GM12878 (cell line): ENCODE measurements around the gene LMOD3. TPM values are rescaled to one million over a fixed set of nuclear protein-coding genes. Genes with fewer than 3 reads are reported as not detected.

ENCODE experiments used
- ATAC-seq: fragments of 200-7000 bp; cut with Tn5 transposase; 3 replicates; pipeline ENCODE4 v1.9.1; 2020; ENCODE audit warnings: mild to moderate bottlenecking, moderate library complexity
- BruUV-seq: library from RNA; stranded (reverse); fragments of 400-500 nt; replicated peaks from 2 replicates; lab custom pipeline; 2021; lab: Mats Ljungman, UMichigan
- CTCF ChIA-PET: fragments of 300-600 bp; sonication (Branson Sonifier 250); formaldehyde crosslinking; extraction: SDS; loops from one replicate; lab custom pipeline; 2021; ENCODE audit warnings: inconsistent platforms; lab: Yijun Ruan, JAX
- POLR2A ChIA-PET: fragments of 350-600 bp; formaldehyde crosslinking; extraction: SDS; loops from one replicate; lab custom pipeline; 2021; ENCODE audit warnings: inconsistent platforms; lab: Charles Lee
- RAD21 ChIA-PET: fragments of 300-600 bp; sonication (Branson Sonifier 250); formaldehyde crosslinking; loops from one replicate; lab custom pipeline; 2023; ENCODE audit warnings: antibody characterized with exemption; ENCODE audit not compliant: unreplicated experiment; lab: Charles Lee
- SMC1A ChIA-PET: fragments of 300-600 bp; sonication (Branson Sonifier 250); formaldehyde crosslinking; loops from one replicate; lab custom pipeline; 2023; ENCODE audit not compliant: unreplicated experiment, uncharacterized antibody; lab: Charles Lee
- DNase-seq: peaks from one replicate; pipeline ENCODE4 v3.0.0-alpha.2; 2011; ENCODE audit warnings: low read depth, low spot score
- FAIRE-seq: peaks from 3 replicates; lab custom pipeline; 2011; peaks lifted over from hg19 to GRCh38; lab: Jason Lieb, UNC
- H2AFZ ChIP-seq: 2 replicates; pipeline ENCODE4 v1.6.0; 2011; ENCODE audit warnings: low read depth, low read length, control low read depth; ENCODE audit not compliant: control insufficient read depth
- H3K27ac ChIP-seq: 2 replicates; pipeline ENCODE4 v1.5.1; 2011; ENCODE audit warnings: control low read depth; ENCODE audit not compliant: control insufficient read depth, insufficient read depth
- H3K27me3 ChIP-seq, 2 experiments: replicated peaks in 1 of 2; 2 replicates each; pipeline versions ENCODE4 v1.6.0 to v1.6.1; 2011; ENCODE audit warnings: low read length in 1 of 2; ENCODE audit not compliant: control insufficient read depth in 2 of 2, insufficient read depth in 2 of 2
- H3K36me3 ChIP-seq, 2 experiments: 2 replicates each; pipeline ENCODE4 v1.5.1; 2011; ENCODE audit warnings: low read length in 1 of 2; ENCODE audit not compliant: control insufficient read depth in 2 of 2, insufficient read depth in 2 of 2
- H3K4me1 ChIP-seq: 2 replicates; pipeline ENCODE4 v1.6.1; 2011; ENCODE audit warnings: mild to moderate bottlenecking, low read length, moderate library complexity, mixed read lengths; ENCODE audit not compliant: control insufficient read depth, insufficient read depth
- H3K4me2 ChIP-seq: 2 replicates; pipeline ENCODE4 v1.6.0; 2011; ENCODE audit warnings: control low read depth; ENCODE audit not compliant: control insufficient read depth, insufficient read depth
- H3K4me3 ChIP-seq: fragments of 200-600 bp; sonication (generic); 2 replicates; pipeline ENCODE4 v1.5.1; 2016
- H3K79me2 ChIP-seq: 2 replicates; pipeline ENCODE4 v1.6.0; 2011; ENCODE audit warnings: low read length; ENCODE audit not compliant: control insufficient read depth, insufficient read depth
- H3K9ac ChIP-seq: 2 replicates; pipeline ENCODE4 v1.8.0; 2011; ENCODE audit warnings: low read length, control low read depth, mixed read lengths; ENCODE audit not compliant: control insufficient read depth, insufficient read depth
- H3K9me3 ChIP-seq: replicated peaks from 3 replicates; pipeline ENCODE4 v1.5.1; 2011; ENCODE audit warnings: mild to moderate bottlenecking, low read length; ENCODE audit not compliant: control insufficient read depth, insufficient read depth
- H4K20me1 ChIP-seq: 2 replicates; pipeline ENCODE4 v1.6.0; 2011; ENCODE audit not compliant: control insufficient read depth, insufficient read depth
- CHD4 ChIP-seq: fragments of 200-600 bp; sonication (generic); IDR thresholded peaks from 2 replicates; pipeline ENCODE4 v1.6.1; 2016; ENCODE audit warnings: mild to moderate bottlenecking
- FOS ChIP-seq: IDR thresholded peaks from 3 replicates; pipeline ENCODE4 v1.6.1; 2011; ENCODE audit warnings: borderline replicate concordance; ENCODE audit not compliant: insufficient read length; ENCODE audit errors: extremely low read depth
- HDAC2 ChIP-seq: fragments of 200-600 bp; sonication (generic); IDR thresholded peaks from 2 replicates; pipeline ENCODE4 v1.6.1; 2017
- IKZF2 ChIP-seq, 2 experiments: fragments of 450-650 bp; IDR thresholded peaks; 2 replicates each; pipeline ENCODE4 v1.6.1; 2017; ENCODE audit warnings: mild to moderate bottlenecking in 2 of 2, moderate library complexity in 2 of 2
- KDM1A ChIP-seq: fragments of 200-600 bp; sonication (generic); IDR thresholded peaks from 2 replicates; pipeline ENCODE4 v1.6.1; 2016; ENCODE audit warnings: borderline replicate concordance
- NBN ChIP-seq: fragments of 450-650 bp; IDR thresholded peaks from 2 replicates; pipeline ENCODE4 v1.6.1; 2016
- RAD21 ChIP-seq: IDR thresholded peaks from 2 replicates; pipeline ENCODE4 v1.6.1; 2011; ENCODE audit warnings: mild to moderate bottlenecking, low read depth, low read length, moderate library complexity; ENCODE audit not compliant: insufficient read depth
- RB1 ChIP-seq: fragments of 450-650 bp; formaldehyde crosslinking; IDR thresholded peaks from 2 replicates; pipeline ENCODE4 v1.6.1; 2017; ENCODE audit warnings: mild to moderate bottlenecking, borderline replicate concordance
- SKIL ChIP-seq: fragments of 450-650 bp; IDR thresholded peaks from 2 replicates; pipeline ENCODE4 v1.6.1; 2017; ENCODE audit warnings: mild to moderate bottlenecking, low read depth, inconsistent platforms; ENCODE audit not compliant: poor library complexity, severe bottlenecking
- SPI1 ChIP-seq: IDR thresholded peaks from 2 replicates; pipeline ENCODE4 v1.6.1; 2011; ENCODE audit warnings: low read depth, mild to moderate bottlenecking, low read length, moderate library complexity, borderline replicate concordance; ENCODE audit not compliant: insufficient read depth
- WRNIP1 ChIP-seq: IDR thresholded peaks from 2 replicates; pipeline ENCODE4 v1.6.1; 2011; ENCODE audit warnings: low read depth, low read length, improper control_type of control experiment, borderline replicate concordance
- YY1 ChIP-seq: IDR thresholded peaks from 2 replicates; pipeline ENCODE4 v1.6.1; 2011; ENCODE audit warnings: low read depth, mild to moderate bottlenecking, low read length
- ZBED1 ChIP-seq: IDR thresholded peaks from 2 replicates; pipeline ENCODE4 v1.6.1; 2016; ENCODE audit warnings: borderline replicate concordance
- WGBS: methylation state at CpG from one replicate; pipeline ENCODE4 v1.1.6; 2016; ENCODE audit warnings: low lambda C conversion rate; ENCODE audit not compliant: insufficient replicate concordance, insufficient coverage; ENCODE audit errors: missing lambda C conversion rate; 5-methylcytosine and 5-hydroxymethylcytosine counted together
- in situ Hi-C: fragments of 300-500 bp; cut with MboI; formaldehyde crosslinking; loops from 9 replicates; pipeline ENCODE4 v1.14.3; 2018; ENCODE audit warnings: mixed read lengths
- intact Hi-C: fragments of 100-400 bp; cut with micrococcal nuclease; formaldehyde crosslinking; loops from one replicate; pipeline ENCODE4 v1.14.2; 2022; ENCODE audit not compliant: unreplicated experiment
- polyA plus RNA-seq, 11 experiments: library from polyadenylated mRNA; depleted of rRNA in 4 of 11; unstranded in 6 of 11; stranded (reverse) in 5 of 11; fragments of >200 nt; fragmentation: Nextera tagmentation in 4 of 11; fragmentation: Illumina TruSeq in 1 of 11; extraction: Ambion mirVana in 4 of 11; extraction: Trizol in 1 of 11; gene quantifications; 1 replicate in 1 of 11; 2 replicates in 10 of 11; pipeline versions ENCODE4 v1.2.1 to v1.2.3, GENCODE V29; 2011 to 2016; ENCODE audit warnings: inconsistent platforms in 2 of 11, missing spikeins in 2 of 11, low read depth in 1 of 11
- total RNA-seq, 4 experiments: library from RNA; depleted of rRNA in 3 of 4; stranded (reverse); fragments of >200 nt in 3 of 4; fragmentation: Illumina TruSeq in 1 of 4; extraction: Trizol in 1 of 4; gene quantifications; 2 replicates each; pipeline versions ENCODE4 v1.2.1 to v1.2.3, GENCODE V29; 2013 to 2021
- TF ChIP-seq, protein P1 (sequence below): IDR thresholded peaks from 2 replicates; pipeline ENCODE4 v1.6.1; 2011; ENCODE audit warnings: borderline replicate concordance, low read depth, mild to moderate bottlenecking, moderate library complexity, mixed read lengths, low read length; ENCODE audit not compliant: insufficient read depth; ENCODE audit errors: extremely low read length

LMOD3 gene
- total and polyA plus RNA-seq, 10 of the 15 experiments (the other 5 are each of a cell fraction or from before 2014, with no cell fraction given) = 0.04 to 0.20 (median 0.09) TPM; not detected in 1

DNA sequence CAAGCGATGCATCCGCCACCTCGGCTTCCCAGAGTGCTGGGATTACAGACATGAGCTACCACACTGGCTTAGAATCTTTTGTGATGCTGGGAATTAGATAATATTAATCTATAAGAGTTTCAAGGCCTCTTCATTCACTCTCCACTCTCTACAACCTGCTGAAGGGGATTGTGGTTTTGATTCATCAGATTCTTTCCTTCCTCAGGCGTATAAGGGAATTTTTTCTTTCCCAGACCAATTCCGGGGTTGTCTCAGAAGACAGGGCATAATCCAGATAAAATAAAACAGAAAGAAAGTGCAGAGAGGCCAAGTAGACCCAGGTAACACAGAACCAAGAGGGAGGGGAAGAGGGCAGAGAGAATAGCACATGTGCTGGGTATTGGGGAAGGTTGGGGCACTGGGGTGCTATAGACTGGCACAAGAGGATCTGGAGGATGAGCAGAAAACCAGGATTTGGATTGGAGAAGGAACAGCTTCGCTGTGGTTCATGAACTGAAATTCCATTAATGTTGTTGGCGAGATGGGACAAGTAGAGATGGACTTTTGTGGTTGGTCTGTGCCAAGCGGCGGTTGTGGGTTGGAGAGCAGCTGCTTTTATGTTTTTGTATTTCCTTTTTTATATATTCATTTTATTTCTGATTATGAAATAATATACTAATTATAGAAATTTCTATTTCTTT is 24.8 kb downstream of the LMOD3 start:
- SMC1A ChIA-PET = interaction anchor here (1.5 to 19.6 kb wide), 3 partner anchors 14 to 68 kb away, joined by 4 to 234 read pairs (median 11); partner anchors contain the start of genes ARL6IP5 and TMF1
- no peak for FAIRE-seq

DNA sequence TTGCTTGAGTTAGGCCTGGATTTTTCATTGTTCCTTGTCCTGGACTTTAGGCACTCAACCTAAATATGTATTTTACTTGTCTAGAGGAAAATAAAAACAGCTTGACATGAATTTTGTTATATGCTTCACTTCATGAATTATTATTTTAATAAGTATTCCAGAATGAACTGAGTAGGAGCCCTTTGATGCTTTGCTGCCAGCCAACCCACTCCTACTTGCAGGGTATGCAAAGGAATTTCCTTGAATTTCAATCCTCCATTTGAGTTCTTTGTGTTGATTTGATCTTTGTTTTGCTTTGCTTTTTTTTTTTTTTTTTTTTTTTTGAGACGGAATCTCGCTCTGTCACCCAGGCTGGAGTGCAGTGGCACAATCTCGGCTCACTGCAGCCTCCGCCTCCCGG is 26.1 kb downstream of the LMOD3 start:
- H4K20me1 ChIP-seq = no peaks in the 10 kb centered on the region
- SMC1A ChIA-PET = interaction anchor here (0.7 to 19.6 kb wide), 4 partner anchors 9 to 45 kb away, joined by 3 to 234 read pairs (median 40); partner anchors contain the start of genes ARL6IP5, TMF1 and UBA3
- in situ Hi-C loops = no loop called here
- CTCF ChIA-PET = interaction anchor here (1.5 kb wide), 1 partner anchor 12 kb away, joined by 5 read pairs; the partner anchor contains the start of gene ARL6IP5
- no CpG with 5 or more reads among the region's 5 CpGs for WGBS
- H3K27me3 ChIP-seq = no peaks in the 10 kb centered on the region
- POLR2A ChIA-PET = interaction anchor here (1.0 to 3.3 kb wide), 2 partner anchors 11 to 43 kb away, joined by 4 to 26 read pairs; partner anchors contain the start of gene ARL6IP5
- intact Hi-C loops = no loop called here
- H3K9ac ChIP-seq = no peak overlapping the region
- peaks cover 36% of the 10 kb centered on the region for H3K4me1 ChIP-seq
- no peak overlapping the region for H2AFZ ChIP-seq
- no TSS peak for BruUV-seq
- peaks cover 70% of the 10 kb centered on the region for H3K79me2 ChIP-seq
- H3K9me3 ChIP-seq = no peaks in the 10 kb centered on the region
- FAIRE-seq (no peak), ATAC-seq (no peak), DNase-seq (no peak)
- 0 out of 2 replicates have a peak overlapping the region, but pooled peaks have one; percentile 79 for H3K4me2 ChIP-seq
- H3K36me3 ChIP-seq = peaks cover 0 to 12% of the 10 kb centered on the region in 2 experiments; a peak in 3 of 4 replicates
- H3K4me3 ChIP-seq = peak overlapping the region; percentile 45; the same call in 1 of the 2 replicates
- RAD21 ChIA-PET = interaction anchor here (0.7 to 16.7 kb wide), 3 partner anchors 8 to 45 kb away, joined by 3 to 152 read pairs (median 78); partner anchors contain the start of genes ARL6IP5, TMF1 and UBA3
- peak overlapping the region; percentile 53 for H3K27ac ChIP-seq
- TF ChIP-seq ZBED1 (no peak), WRNIP1 (no peak), HDAC2 (no peak), NBN (no peak), FOS (no peak), IKZF2 (IDR thresholded peaks at IDR 0.05) (no peak), YY1 (no peak), CHD4 (no peak), KDM1A (no peak), SKIL (no peak)
- TF ChIP-seq, protein P1, sequence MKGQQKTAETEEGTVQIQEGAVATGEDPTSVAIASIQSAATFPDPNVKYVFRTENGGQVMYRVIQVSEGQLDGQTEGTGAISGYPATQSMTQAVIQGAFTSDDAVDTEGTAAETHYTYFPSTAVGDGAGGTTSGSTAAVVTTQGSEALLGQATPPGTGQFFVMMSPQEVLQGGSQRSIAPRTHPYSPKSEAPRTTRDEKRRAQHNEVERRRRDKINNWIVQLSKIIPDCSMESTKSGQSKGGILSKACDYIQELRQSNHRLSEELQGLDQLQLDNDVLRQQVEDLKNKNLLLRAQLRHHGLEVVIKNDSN = no peak

More for the DNA sequence above, 24.8 kb downstream of the LMOD3 start:
- no peaks in the 10 kb centered on the region for H3K27me3 ChIP-seq
- no peak overlapping the region for H2AFZ ChIP-seq
- intact Hi-C loops (no loop called here), in situ Hi-C loops (no loop called here)
- no peak overlapping the region for H3K4me3 ChIP-seq
- peaks cover 4 to 20% of the 10 kb centered on the region in 2 experiments for H3K36me3 ChIP-seq
- H3K4me2 ChIP-seq = no peak overlapping the region
- no peak overlapping the region for H3K9ac ChIP-seq
- BruUV-seq = no TSS peak
- peaks cover 33% of the 10 kb centered on the region for H3K4me1 ChIP-seq
- no peaks in the 10 kb centered on the region for H3K9me3 ChIP-seq
- CTCF ChIA-PET = interaction anchor here (1.2 to 3.7 kb wide), 2 partner anchors 23 to 24 kb away, joined by 4 to 21 read pairs; no protein-coding TSS in a partner anchor
- H3K27ac ChIP-seq = no peak overlapping the region
- POLR2A ChIA-PET = interaction anchor here (0.5 to 1.5 kb wide), 2 partner anchors 10 to 15 kb away, joined by 3 read pairs; no protein-coding TSS in a partner anchor
- TF ChIP-seq RAD21 = no peak
- no peak for TF ChIP-seq SPI1
- no peak for TF ChIP-seq YY1
- TF ChIP-seq RB1 = no peak
- RAD21 ChIA-PET = interaction anchor here (1.0 to 6.9 kb wide), 3 partner anchors 14 to 574 kb away, joined by 3 to 78 read pairs (median 4); partner anchors contain the start of genes ARL6IP5 and UBA3
- peaks cover 59% of the 10 kb centered on the region for H3K79me2 ChIP-seq
- H4K20me1 ChIP-seq = no peaks in the 10 kb centered on the region
- ATAC-seq (no peak), DNase-seq (no peak)
- WGBS = 93% methylated on average over 9 of the region's 9 CpGs
